Caco-2 (cell line): Measurements from ENCODE around the gene SGCA. TPM values are rescaled to one million over a fixed set of nuclear protein-coding genes. Genes with fewer than 3 reads are reported as not detected.

Experiments
- BruUV-seq: library from RNA; stranded (reverse); fragments of 400-500 nt; replicated peaks from 2 replicates; lab custom pipeline; 2021; lab: Mats Ljungman, UMichigan
- CTCF ChIA-PET: fragments of 300-600 bp; sonication (Branson Sonifier 250); formaldehyde crosslinking; loops from one replicate; lab custom pipeline; 2022; ENCODE audit warnings: antibody characterized with exemption; lab: Charles Lee
- POLR2A ChIA-PET: fragments of 300-600 bp; sonication (Branson Sonifier 250); formaldehyde crosslinking; loops from one replicate; lab custom pipeline; 2022; ENCODE audit warnings: antibody characterized with exemption; lab: Charles Lee
- DNase-seq, 2 experiments: peaks; one replicate each; pipeline versions ENCODE4 v3.0.0 to v3.0.0-alpha.2; 2020 to 2022
- H3K27me3 ChIP-seq: replicated peaks from 2 replicates; pipeline ENCODE4 v1.6.0; 2011; ENCODE audit warnings: low read length; ENCODE audit not compliant: control insufficient read depth, insufficient read depth
- H3K36me3 ChIP-seq: 2 replicates; pipeline ENCODE4 v1.5.1; 2011; ENCODE audit warnings: low read length; ENCODE audit not compliant: control insufficient read depth, insufficient read depth
- H3K4me1 ChIP-seq: fragments of 250-450 bp; sonication (Bioruptor Pico); 2 replicates; pipeline ENCODE4 v1.5.1; 2020; ENCODE audit warnings: mild to moderate bottlenecking
- H3K4me3 ChIP-seq: 2 replicates; pipeline ENCODE4 v1.5.1; 2011; ENCODE audit warnings: low read depth, mild to moderate bottlenecking, control low read depth, low read length
- H3K9me3 ChIP-seq: fragments of 250-450 bp; sonication (Bioruptor Pico); 2 replicates; pipeline ENCODE4 v1.5.1; 2020; ENCODE audit warnings: mild to moderate bottlenecking, moderate library complexity
- H3K27ac Mint-ChIP-seq: one replicate; pipeline ENCODE4 v1.8.0; 2022; ENCODE audit warnings: mixed read lengths; ENCODE audit not compliant: unreplicated experiment
- H3K27me3 Mint-ChIP-seq: one replicate; pipeline ENCODE4 v1.8.0; 2022; ENCODE audit warnings: mixed read lengths; ENCODE audit not compliant: insufficient read depth, unreplicated experiment
- H3K36me3 Mint-ChIP-seq: one replicate; pipeline ENCODE4 v1.8.0; 2022; ENCODE audit warnings: mild to moderate bottlenecking, mixed read lengths; ENCODE audit not compliant: insufficient read depth, unreplicated experiment
- H3K4me1 Mint-ChIP-seq: one replicate; pipeline ENCODE4 v1.8.0; 2022; ENCODE audit warnings: low read depth, mixed read lengths; ENCODE audit not compliant: unreplicated experiment
- H3K4me3 Mint-ChIP-seq: one replicate; pipeline ENCODE4 v1.8.0; 2022; ENCODE audit warnings: mild to moderate bottlenecking, moderate library complexity, mixed read lengths; ENCODE audit not compliant: unreplicated experiment
- H3K9me3 Mint-ChIP-seq: one replicate; pipeline ENCODE4 v1.8.0; 2022; ENCODE audit warnings: mixed read lengths; ENCODE audit not compliant: unreplicated experiment
- intact Hi-C: fragments of 100-400 bp; cut with micrococcal nuclease; formaldehyde crosslinking; loops from one replicate; pipeline ENCODE4 v1.10.0; 2022; ENCODE audit not compliant: unreplicated experiment
- total RNA-seq: library from RNA; stranded (reverse); gene quantifications from 2 replicates; pipeline ENCODE4 v1.2.3, GENCODE V29; 2022
- TF ChIP-seq, protein P1 (sequence below), 2 experiments: fragments of 200-600 bp in 1 of 2; IDR thresholded peaks; 1 replicate in 1 of 2; 2 replicates in 1 of 2; pipeline versions ENCODE4 v1.5.1 to v1.8.0; 2011 to 2022; ENCODE audit warnings: antibody characterized with exemption in 1 of 2, control low read depth in 1 of 2, inconsistent platforms in 1 of 2, low read depth in 1 of 2, low read length in 1 of 2, mild to moderate bottlenecking in 1 of 2, moderate library complexity in 1 of 2; ENCODE audit not compliant: insufficient read depth in 1 of 2, severe bottlenecking in 1 of 2, unreplicated experiment in 1 of 2

SGCA gene
- total RNA-seq, 1 experiment from 2014 or later: not detected

DNA sequence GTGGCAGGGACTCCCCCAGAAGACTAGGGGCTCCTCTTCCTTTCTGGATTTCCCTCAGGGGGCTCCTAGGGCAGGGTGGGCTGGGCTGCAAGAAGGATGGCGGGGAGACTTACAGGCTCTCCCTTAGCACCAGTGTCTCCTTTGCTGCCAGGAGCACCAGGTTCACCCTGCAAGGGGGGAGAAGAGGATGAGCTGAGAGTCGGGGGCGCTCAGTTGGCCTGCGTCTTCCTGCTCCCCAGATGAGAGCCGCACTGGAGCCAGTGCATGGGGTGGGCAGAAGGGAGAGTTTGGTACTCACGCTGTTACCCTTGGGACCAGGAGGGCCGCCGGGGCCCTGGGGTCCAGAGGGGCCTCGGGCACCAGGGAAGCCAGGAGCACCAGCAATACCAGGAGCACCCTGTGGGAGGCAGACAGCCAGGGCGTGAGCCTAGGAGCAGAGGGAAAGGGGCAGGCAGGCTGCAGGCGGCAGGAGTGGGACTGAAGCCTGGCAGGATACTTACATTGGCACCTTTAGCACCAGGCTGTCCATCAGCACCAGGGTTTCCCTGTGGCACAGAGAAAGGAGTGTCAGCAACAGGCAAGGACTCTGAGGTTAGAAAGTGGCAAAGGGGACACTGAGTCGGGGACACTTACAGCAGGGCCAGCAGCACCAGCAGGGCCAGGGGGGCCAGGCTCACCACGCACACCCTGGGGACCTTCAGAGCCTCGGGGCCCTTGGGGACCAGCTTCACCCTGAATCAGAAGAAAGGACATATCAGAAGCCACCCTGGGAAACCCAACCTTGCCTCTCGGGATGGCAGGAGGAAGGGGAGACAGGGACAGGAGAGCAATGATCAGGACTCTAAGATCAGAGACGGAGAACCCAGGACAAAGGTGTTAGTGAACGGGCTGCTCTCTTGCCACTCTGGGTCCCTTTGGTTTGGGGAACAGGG is 29.4 kb downstream of the SGCA start:
- CTCF ChIA-PET: interaction anchor here (5.1 kb wide), 1 partner anchor 26 kb away, joined by 99 read pairs; no protein-coding TSS in a partner anchor
- no peaks in the 10 kb centered on the region for H3K9me3 ChIP-seq
- H3K36me3 ChIP-seq: no peaks in the 10 kb centered on the region
- no peak overlapping the region for H3K4me3 ChIP-seq
- TF ChIP-seq, protein P1, sequence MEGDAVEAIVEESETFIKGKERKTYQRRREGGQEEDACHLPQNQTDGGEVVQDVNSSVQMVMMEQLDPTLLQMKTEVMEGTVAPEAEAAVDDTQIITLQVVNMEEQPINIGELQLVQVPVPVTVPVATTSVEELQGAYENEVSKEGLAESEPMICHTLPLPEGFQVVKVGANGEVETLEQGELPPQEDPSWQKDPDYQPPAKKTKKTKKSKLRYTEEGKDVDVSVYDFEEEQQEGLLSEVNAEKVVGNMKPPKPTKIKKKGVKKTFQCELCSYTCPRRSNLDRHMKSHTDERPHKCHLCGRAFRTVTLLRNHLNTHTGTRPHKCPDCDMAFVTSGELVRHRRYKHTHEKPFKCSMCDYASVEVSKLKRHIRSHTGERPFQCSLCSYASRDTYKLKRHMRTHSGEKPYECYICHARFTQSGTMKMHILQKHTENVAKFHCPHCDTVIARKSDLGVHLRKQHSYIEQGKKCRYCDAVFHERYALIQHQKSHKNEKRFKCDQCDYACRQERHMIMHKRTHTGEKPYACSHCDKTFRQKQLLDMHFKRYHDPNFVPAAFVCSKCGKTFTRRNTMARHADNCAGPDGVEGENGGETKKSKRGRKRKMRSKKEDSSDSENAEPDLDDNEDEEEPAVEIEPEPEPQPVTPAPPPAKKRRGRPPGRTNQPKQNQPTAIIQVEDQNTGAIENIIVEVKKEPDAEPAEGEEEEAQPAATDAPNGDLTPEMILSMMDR (IDR thresholded peaks at IDR 0.05; ENCODE audit: insufficient read depth in 1 of 2, low read depth in 1 of 2, low read length in 1 of 2, severe bottlenecking in 1 of 2, unreplicated experiment in 1 of 2): peak; percentile 5 to 30
- no peaks in the 10 kb centered on the region for H3K9me3 Mint-ChIP-seq
- no peaks in the 10 kb centered on the region for H3K27me3 Mint-ChIP-seq
- BruUV-seq: no TSS peak
- H3K27me3 ChIP-seq: no peaks in the 10 kb centered on the region
- intact Hi-C loops: no loop called here
- peaks cover 5% of the 10 kb centered on the region for H3K36me3 Mint-ChIP-seq
- H3K4me1 ChIP-seq: peaks cover 7% of the 10 kb centered on the region
- DNase-seq: no peak
- H3K4me3 Mint-ChIP-seq: no peak overlapping the region
- peaks cover 11% of the 10 kb centered on the region for H3K4me1 Mint-ChIP-seq
- POLR2A ChIA-PET: no interaction called here
- no peak overlapping the region for H3K27ac Mint-ChIP-seq

DNA sequence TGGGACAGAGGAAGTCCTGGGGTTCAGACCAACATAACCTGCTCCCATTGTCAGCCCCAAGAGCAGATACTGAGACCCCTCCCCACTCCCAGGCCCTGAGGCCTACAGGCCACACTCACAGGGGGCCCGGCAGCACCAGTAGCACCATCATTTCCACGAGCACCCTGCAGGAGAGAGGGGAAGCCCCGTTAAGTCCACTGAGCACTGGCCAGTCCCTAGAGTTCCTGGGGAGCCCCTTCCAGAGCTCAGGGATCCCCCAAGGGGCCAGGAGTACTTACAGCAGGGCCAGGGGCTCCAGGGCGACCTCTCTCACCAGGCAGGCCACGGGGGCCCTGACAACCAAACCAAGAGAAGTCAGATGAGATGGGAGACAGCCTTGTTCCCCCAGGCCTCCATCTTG is 30.2 kb downstream of the SGCA start:
- POLR2A ChIA-PET: no interaction called here
- BruUV-seq: no TSS peak

GRCh38 chr17:50196826-50197225 is 31.0 kb downstream of the SGCA start:
- no peaks in the 10 kb centered on the region for H3K27me3 Mint-ChIP-seq

More for the DNA sequence above, 30.2 kb downstream of the SGCA start:
- no peaks in the 10 kb centered on the region for H3K9me3 Mint-ChIP-seq
- CTCF ChIA-PET: interaction anchor here (1.5 to 5.1 kb wide), 3 partner anchors 18 to 28 kb away, joined by 6 to 99 read pairs (median 23); no protein-coding TSS in a partner anchor
- no peaks in the 10 kb centered on the region for H3K9me3 ChIP-seq
- H3K27me3 Mint-ChIP-seq: no peaks in the 10 kb centered on the region
- no peaks in the 10 kb centered on the region for H3K36me3 ChIP-seq
- TF ChIP-seq, protein P1 (IDR thresholded peaks at IDR 0.05; ENCODE audit: insufficient read depth in 1 of 2, low read depth in 1 of 2, low read length in 1 of 2, severe bottlenecking in 1 of 2, unreplicated experiment in 1 of 2): no peak
- H3K4me3 ChIP-seq: no peak overlapping the region
- no peak for DNase-seq
- no peak overlapping the region for H3K4me3 Mint-ChIP-seq
- peaks cover 6% of the 10 kb centered on the region for H3K36me3 Mint-ChIP-seq
- H3K27ac Mint-ChIP-seq: no peak overlapping the region
- H3K4me1 ChIP-seq: peaks cover 10% of the 10 kb centered on the region
- peaks cover 11% of the 10 kb centered on the region for H3K4me1 Mint-ChIP-seq
- H3K27me3 ChIP-seq: no peaks in the 10 kb centered on the region
- intact Hi-C loops: no loop called here

More at GRCh38 chr17:50196826-50197225, 31.0 kb downstream of the SGCA start:
- ChIA-PET CTCF (interaction anchor here (1.0 to 5.1 kb wide), 9 partner anchors 19 to 433 kb away, joined by 3 to 99 read pairs (median 4); partner anchors contain the start of genes FAM117A and TMEM92), POLR2A (interaction anchor here (0.6 kb wide), 1 partner anchor 102 kb away, joined by 3 read pairs; no protein-coding TSS in a partner anchor)
- H3K4me1 Mint-ChIP-seq: peaks cover 11% of the 10 kb centered on the region
- Histone ChIP-seq H3K4me3 (no peak overlapping the region), H3K4me1 (peaks cover 15% of the 10 kb centered on the region), H3K27me3 (no peaks in the 10 kb centered on the region), H3K9me3 (no peaks in the 10 kb centered on the region), H3K36me3 (no peaks in the 10 kb centered on the region)
- BruUV-seq: no TSS peak
- intact Hi-C loops: no loop called here
- H3K4me3 Mint-ChIP-seq: no peak overlapping the region
- H3K9me3 Mint-ChIP-seq: no peaks in the 10 kb centered on the region
- H3K36me3 Mint-ChIP-seq: peaks cover 6% of the 10 kb centered on the region
- H3K27ac Mint-ChIP-seq: no peak overlapping the region
- DNase-seq: no peak
- TF ChIP-seq, protein P1 (IDR thresholded peaks at IDR 0.05; ENCODE audit: insufficient read depth in 1 of 2, low read depth in 1 of 2, low read length in 1 of 2, severe bottlenecking in 1 of 2, unreplicated experiment in 1 of 2): no peak
